HG02884 (cell line): ENCODE results near the gene NCOA6.
"Not testable (repeated sequence)": the region's sequence is repeated elsewhere in the genome, so short reads cannot be mapped to it uniquely, and the experiment has no call there.

ENCODE experiments used
- ATAC-seq: cut with Tn5 transposase; IDR thresholded peaks from one replicate; pipeline ENCODE4 v1.9.1; 2021; ENCODE audit warnings: mild to moderate bottlenecking, moderate library complexity; ENCODE audit not compliant: unreplicated experiment

Gene NCOA6

DNA sequence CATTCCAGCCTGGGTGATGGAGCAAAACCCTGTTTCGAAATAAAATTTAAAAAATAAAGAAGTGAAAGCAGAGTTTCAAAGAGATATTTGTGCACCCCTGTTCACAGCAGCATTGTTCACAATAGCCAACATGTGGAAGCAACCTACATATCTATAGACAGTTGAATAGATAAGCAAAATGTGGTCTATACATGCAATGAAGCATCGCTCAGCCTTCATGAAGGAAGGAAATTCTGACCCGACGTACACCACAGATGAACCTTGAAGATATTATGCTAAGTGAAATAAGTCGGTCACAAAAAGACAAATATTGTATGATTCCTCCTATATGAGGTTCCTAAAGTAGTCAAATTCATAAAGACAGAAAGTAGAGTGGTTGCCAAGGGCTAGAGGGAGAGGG is 6.5 kb upstream of the NCOA6 start:
- no peak for ATAC-seq

DNA sequence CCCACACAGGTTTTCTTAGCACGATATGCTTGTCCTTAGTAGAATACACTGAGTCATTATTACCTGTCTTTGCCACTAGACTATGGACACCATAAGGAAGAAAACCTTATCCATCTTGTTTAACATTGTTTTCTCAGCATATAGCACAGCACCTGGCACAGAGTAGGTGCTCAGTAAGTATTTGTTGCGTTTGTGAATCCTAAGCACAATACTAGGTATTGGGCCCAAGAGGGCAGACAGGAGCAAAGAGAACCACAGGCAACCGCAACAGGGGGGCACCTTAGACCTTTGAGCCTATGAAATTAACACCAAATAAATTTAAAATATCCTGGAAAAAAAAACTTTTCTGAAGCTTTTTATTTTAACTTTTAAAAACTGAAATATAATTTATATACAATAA is 3.7 kb upstream of the NCOA6 start:
- no peak for ATAC-seq

DNA sequence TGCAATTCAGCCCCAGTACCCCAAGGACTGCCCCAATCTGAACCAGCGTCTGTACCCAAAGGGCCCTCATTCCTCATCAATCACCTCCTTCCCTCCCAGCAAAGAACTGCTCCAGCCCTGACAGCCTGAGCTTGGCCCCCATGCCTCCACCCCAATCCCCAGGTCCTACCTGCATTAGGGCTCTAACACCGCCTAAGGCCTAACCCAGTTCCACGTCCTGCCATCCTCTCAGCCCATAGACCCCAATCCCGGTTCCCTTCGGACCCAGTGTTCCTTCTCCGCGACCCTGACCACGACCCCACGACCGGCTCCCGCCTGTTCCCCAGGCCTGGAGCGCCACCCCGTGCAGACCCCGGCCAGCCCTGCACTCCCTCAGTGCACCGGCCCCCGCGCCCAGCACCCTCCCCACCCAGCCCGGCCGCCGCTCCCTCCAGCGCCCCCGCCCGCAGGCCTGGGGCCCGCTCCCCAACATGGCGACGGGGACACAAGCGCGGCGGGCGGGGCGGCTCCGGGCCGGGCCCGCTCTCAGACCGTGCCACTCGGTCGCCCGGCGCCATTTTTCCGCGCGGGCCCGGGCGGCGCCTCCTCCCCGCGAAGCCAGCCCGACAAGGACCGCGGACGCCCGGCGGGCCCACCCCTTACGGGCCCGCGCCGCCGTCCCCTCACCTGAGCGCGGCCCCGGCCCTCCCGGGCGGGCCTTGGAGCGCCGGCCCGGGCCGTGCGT is 483 bp downstream of the NCOA6 start:
- ATAC-seq = peak; percentile 65

DNA sequence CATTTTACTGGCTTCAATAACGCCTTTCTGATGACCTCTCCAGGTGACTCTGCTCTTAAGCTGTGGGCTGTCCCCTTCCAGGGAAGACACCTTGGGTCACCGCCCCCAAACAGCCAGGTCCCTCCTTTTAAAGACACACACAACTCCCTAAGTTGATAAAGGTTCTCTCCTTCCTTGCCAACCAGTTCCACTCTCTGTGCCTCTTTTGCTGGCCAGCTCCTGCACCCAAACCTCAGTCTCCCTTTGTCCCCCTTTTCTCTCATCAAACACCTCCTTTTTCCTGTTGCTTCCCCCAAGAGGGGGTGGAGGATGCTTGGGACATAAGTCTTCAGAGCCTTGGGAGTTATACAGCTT is 1.0 kb downstream of the NCOA6 start:
- ATAC-seq = peak; percentile 51

DNA sequence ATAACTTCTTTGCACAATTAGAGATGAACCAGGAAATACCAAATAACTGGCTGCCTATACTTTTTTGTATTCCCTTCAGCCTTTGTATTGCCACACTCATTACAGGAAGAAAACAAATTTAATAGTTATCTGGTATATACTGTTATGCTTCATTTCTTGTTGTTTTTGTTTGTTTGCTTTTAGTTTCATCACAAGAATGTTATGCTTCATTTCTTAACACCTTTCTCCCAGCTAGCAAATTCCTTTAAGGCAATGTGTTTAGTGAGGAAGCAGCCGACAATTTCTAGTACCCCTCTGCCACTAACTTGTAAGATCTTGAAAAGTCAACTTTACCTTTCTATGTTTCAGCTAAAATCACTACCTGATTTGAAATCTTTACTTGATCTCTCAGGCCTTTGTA is 1.4 kb downstream of the NCOA6 start:
- ATAC-seq = no peak

DNA sequence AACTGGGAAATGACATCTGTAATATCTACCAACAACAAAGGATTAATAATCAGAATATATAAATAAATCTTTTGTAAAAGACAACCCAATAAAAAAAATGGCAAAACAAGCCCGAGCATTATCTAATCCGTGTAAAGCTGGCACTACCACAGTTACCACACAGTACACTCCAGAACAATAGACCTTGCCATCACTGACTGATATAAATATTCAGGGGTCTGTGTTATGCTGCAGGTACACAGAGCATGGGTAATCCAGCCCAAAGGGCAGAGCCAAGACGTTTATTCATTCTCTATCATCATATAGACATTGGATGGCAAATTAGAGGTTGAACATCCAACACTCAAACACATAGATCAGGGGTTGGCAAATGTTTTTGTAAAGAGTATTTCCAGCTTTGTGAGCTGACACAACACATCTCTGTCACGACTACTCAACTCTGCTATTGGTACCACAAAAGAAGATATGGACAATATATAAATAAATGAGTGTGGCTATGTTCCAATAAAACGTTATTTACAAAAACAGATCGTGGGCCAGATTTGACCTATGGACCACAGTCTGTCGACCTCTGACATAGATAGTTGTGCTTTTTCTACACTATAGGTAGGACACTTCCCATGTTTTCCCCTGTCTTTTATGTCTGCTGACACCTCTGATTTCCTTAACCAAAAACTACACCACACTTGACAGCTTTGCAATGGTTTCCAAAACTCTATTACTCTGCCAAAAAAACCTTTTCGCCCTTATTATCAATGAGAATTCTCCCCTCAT is 4.5 kb downstream of the NCOA6 start:
- ATAC-seq = no peak

DNA sequence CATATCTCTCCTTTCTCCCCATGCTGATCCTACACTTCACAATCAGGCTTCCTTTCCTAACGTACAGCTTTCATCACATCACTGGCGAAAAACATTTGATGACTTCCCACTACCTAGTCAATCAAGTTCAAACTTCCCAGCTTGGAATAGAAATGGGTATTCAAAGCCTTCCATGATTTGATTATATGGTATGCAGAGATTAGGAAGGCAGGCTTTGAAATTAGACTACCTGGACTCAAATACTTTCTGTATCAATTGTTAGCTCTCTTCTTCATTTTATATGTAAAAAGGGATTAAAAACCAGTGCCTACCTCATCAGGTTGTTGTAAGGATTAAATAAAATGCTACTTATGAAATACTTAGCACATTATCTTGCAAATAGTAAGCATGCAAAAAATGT is 7.7 kb downstream of the NCOA6 start:
- no peak for ATAC-seq

DNA sequence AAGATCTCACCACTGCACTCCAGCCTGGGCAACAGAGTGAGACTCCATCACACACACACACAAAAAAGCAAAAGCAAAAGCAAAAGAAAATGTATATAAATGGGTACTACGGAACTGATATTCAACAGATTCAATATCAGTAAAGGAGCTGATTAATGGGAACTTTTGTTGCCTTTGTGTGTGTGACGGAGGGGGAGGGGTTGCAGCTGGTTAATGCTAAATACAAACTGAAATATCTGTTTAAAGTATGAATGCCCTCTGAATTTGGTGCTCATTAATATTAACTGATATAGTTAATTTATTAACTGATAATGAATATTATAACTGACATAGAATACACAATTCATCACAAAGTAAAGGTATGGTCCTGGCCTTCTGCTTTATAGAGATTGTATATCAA is 8.4 kb downstream of the NCOA6 start:
- no peak for ATAC-seq

DNA sequence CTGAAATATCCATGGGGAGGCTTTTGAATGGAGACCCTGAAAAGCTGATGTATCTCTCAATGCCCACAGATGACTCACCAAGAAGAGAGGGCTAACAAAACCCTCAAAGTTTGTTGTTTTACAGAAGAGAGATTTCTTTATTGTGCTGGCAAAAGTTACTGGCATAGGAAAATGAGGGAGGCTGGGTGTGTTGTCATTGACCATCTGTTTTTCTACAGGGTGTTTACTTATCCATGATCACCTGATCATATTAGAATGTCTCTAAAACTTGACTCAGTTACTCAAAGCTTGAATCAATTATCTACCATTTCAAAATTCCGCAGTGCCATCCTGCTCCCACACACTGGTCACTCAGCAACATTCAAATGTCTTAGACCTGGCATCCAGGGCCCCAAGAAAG is 9.8 kb downstream of the NCOA6 start:
- ATAC-seq = no peak

DNA sequence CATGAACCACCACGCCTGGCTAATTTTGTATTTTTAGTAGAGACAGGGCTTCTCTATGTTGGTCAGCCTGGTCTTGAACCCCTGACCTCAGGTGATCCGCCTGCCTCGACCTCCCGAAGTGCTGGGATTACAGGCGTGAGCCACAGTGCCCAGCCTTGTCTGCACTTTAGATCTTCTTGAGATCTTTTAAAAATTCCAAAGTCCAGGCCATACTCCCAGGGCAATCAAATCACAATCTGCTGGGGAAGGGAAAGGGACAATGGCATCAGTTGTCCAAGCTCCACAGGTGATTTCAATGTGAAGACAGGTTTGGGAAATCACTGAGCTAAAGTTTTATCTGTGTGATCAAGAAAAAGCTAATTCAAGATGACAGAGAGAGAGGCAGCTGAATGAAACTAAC is 16.9 kb downstream of the NCOA6 start:
- ATAC-seq = no peak

DNA sequence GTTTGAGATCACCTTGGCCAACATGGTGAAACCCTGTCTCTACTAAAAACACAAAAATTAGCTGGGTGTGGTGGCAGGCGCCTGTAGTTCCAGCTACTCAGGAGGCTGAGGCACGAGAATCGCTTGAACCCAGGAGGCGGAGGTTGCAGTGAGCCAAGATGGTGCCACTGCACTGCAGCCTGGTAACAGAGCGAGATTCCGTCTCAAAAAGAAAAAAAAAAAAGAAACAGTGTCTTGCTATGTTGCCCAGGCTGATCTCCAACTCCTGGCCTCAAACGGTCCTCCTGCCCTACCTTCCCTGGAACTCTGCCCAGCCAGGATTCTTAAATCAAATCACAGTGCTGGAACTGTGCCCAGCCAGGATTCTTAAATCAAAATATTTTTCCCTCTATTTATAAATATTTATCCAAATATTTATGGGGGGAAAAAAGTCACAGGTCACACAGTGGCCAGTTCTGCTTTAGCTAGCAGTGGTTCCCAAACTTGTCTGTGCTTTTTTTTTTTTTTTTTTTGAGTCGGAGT is 17.4 kb downstream of the NCOA6 start:
- not testable (repeated sequence) for ATAC-seq

DNA sequence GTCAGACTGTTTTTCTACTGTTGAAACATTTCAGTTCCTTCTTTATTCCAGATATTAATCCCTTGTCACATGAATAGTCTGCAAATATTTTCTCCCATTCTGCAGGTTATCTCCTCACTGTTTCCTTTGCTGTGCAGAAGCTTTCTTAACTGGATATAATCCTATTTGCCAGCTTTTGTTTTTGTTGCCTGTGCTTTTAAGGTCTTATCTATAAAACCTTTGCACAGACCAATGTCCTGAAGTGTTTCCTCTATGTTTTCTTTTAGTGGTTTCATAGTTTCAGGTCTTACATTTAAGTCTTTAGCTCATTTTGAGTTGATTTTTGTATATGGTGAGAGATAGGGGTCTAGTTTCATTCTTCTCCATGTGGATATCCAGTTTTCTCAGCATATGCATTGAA is 19.2 kb downstream of the NCOA6 start:
- ATAC-seq = no peak

DNA sequence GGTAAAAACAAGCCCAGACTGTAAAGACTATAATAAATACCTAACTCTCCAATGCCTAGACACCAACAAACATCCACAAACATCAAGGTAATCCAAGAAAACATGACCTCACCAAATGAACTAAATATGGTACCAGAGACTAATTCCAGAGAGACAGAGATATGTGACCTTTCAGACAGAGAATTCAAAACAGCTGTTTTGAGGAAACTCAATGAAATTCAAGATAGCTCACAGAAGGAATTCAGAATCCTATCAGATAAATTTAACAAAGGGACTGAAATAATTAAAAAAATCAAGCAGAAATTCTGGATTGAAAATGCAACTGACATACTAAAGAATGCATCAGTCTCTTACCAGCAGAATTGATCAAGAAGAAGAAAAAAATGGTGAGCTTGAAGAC is 26.6 kb downstream of the NCOA6 start:
- ATAC-seq = no peak

DNA sequence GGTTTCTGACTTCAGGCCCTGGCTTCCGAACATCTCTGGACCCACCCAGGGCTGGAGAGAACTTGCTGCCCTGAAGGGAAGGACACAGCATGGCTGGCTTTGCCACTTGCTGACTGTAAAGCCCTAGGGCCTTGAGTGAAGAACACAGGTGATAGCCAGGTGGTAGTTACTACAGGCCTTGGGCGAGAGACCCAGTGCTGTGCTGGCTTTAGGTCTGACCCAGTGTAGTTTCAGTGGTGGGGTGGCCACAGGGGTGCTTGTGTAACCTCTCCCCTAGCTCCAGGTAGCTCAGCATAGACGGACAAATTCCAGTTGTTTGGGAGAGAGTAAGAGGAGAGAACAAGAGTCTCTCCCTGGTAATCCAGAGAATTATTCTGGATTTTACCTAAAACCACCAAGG is 27.1 kb downstream of the NCOA6 start:
- ATAC-seq = no peak

DNA sequence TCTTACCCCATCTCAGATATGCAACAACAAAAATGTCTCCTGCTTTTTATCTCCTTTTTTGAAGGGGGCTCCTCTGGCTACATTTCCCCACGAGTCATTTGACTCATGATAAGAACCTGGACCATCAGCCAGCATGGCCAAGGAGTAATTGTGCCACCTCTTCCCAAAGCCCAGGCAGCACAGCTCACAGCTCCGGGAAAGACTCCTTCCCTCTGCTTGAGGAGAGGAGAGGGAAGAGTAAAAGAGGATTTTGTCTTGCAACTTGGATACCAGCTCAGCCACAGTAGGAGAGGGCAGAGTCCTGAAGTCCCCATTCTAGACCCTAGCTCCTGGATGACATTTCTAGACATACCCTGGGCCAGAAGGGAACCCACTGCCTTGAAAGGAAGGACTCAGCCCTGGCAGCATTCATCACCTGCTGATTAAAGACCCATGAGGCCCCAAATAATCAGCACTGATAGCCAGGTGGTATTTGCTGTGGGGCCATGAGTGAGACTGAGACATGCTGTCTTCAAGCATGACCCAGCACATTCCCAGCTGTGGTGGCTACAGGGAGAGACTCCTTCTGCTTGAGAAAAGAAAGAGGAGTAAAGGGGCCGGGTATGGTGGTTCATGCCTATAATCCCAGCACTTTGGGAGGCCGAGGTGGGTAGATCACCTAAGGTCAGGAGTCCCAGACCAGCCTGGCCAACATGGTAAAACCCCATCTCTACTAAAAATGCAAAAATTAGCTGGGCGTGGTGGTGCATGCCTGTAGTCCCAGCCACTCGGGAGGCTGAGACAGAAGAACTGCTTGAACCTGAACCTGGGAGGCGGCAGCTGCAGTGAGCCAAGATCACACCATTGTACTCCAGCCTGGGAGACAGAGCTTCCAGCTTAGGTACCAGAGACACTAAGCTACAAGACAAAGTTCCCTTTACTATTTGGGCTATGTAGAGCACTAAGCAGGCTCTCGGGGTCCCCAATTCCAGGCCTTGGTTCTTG is 28.1 kb downstream of the NCOA6 start:
- ATAC-seq = no peak

DNA sequence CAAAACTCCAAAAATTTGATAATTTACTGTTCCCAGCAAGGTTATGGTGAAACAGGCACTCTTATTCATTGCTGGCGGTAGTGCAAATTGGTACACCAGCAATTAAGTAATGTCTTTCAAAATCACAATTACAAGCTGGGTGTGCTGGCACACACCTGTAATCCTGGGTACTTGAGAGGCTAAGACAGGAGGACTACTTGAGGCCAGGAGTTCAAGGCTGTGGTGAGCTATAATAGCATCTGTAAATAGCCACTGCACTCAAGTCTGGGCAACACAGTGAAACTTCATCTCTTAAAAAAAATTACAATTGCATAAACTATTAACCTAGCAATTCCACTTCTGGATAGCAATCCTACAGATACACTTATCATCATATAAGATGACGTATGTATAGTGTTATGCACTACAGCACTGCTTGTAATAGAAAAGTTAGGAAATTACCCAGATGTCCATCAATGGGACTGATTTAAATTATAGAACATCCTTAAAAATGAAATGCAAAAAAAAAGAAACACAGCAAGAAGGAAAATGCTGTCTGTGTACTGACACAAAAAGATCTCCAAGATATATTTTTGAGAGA is 31.4 kb downstream of the NCOA6 start:
- ATAC-seq = no peak

DNA sequence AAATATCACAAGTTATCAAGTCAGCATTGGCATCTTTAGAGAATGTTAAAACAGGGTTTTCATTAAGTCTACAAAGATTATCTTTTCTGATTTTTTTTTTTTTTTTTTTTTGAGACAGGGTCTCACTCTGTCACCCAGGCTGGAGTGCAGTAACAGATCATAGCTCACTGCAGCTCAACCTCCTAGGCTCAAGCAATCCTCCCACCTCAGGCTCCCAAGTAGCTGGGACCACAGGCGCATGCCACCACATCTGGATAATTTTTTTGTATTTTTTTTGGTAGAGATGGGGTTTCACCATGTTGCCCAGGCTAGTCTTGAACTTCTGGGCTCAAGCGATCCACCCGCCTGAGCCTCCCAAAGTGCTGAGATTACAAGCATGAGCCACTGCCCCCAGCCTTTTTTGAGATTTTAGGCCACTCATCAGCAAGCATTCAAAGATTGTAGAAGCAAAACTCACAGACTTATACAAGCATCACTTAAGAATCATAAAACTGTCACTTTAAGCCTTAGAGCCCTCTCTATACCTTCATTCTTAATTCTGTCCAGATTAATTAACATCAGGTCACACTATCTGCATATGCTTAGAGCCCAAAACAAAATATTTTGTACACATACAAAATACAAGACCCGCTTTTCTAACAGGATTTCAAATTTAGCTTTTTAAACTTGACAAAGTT is 32.6 kb downstream of the NCOA6 start:
- no peak for ATAC-seq

DNA sequence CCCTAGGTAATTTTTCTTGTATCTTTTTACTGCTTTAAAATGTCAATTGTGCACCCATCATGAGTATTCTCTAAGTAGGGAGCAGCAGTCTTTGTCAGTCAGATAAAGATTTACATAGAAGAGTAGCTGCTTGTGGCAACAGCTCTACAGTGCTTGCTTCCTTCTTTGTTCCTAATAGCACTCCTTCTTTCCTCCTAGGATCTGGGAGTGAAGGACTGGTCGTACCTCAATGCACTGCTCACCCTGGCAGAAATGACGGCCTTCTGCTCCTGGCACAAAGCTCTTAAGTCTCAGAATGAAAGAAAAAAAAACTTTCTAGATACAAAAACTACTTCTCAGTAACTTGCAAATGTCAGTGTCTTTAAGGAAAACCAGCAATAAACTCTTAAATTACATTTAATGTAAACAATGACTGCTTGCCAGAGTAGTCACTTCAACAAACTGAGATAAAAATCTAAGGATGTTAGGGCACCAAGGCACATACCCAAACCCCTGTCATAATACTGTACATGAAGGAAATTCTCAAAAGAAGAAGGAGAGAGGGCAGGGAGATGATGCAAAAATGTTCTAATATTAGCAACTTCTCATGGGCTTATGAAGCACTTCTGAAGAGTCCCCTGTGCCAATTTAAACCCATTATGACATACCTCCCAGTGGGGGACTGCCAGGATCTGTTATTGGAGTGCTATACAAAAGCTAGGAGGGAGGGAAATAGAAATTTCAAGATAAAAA is 34.0 kb downstream of the NCOA6 start:
- no peak for ATAC-seq

DNA sequence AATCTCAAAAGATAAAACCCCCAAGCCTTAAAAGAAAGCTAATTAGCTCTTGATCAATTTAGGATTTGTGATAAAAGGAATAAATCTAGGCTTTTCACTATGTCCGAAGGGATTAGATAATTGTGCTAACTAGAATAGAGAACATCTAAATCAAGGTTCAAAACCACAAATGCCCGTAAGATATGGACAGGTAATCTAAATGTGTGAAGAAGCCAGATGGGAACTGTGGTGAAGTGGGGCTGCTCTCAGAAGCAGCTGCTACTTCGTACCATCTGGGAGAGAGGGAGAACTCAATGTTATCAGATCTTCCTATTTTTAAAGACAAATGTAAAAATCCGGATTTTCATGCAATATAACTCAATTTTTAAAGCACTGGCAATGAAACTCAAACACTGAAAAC is 44.2 kb downstream of the NCOA6 start:
- ATAC-seq = no peak

DNA sequence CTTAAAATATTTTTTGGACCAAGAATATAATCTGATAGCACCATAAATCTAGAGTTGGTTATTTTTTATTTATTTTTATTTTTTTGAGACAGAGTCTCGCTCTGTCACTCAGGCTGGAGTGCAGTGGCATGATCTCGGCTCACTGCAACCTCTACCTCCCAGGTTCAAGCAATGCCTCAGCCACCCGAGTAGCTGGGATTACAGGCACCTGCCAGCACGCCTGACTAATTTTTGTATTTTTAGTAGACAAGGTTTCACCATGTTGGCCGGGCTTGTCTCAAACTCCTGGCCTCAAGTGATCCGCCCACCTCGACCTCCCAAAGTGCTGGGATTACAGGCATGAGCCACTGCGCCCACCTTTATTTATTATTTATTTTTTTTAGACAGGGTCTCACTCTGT is 45.2 kb downstream of the NCOA6 start:
- ATAC-seq = not testable (repeated sequence)
